Raji (cell line): ENCODE results near the gene RABGAP1L.

Experiments used
- POLR2A ChIP-seq: IDR thresholded peaks from 2 replicates; pipeline ENCODE4 v1.6.1; 2011; ENCODE audit warnings: low read depth, low read length, control low read depth; ENCODE audit not compliant: insufficient read depth

Gene RABGAP1L

DNA sequence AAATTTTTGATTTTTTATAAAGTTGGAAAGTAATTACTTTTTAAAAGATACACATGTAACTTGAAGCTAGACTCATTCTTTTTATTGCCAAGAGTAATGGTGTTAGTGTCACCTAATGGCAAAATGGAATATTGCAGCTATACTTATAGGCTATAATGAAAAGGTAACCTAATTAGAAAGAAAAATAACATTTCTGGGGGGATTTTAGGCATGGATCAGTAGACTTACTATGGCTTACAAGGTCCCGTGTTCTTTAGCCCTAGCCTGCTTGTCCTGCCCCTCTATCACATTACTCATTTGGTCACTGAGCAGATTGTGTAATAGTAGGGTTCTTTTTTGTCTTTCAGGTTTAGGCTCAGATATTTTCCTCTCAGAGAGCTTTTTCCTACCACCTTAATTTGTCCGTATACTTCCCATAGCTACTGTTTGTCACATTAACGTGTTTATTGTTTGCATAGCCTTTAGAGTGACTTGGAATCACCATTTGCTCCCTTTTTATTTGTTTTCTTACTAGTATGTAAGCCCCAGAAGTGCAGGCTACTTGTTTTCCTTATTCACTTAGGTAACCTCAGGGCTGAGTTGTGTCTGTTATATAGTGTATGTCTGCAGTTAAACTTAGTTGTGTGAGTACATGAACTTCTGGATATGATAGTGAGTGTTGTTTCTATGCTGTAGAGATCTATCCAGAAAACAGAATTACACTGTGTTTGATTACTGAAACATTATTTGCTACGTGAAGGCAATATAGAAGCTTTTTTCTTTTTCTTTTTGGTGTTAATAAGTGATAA, 58.7 kb downstream of the RABGAP1L start:
- no peak for TF ChIP-seq POLR2A

- TF ChIP-seq POLR2A: no peak
Measured at GRCh38 chr1:174218983-174219382, 59.7 kb downstream of the RABGAP1L start.

DNA sequence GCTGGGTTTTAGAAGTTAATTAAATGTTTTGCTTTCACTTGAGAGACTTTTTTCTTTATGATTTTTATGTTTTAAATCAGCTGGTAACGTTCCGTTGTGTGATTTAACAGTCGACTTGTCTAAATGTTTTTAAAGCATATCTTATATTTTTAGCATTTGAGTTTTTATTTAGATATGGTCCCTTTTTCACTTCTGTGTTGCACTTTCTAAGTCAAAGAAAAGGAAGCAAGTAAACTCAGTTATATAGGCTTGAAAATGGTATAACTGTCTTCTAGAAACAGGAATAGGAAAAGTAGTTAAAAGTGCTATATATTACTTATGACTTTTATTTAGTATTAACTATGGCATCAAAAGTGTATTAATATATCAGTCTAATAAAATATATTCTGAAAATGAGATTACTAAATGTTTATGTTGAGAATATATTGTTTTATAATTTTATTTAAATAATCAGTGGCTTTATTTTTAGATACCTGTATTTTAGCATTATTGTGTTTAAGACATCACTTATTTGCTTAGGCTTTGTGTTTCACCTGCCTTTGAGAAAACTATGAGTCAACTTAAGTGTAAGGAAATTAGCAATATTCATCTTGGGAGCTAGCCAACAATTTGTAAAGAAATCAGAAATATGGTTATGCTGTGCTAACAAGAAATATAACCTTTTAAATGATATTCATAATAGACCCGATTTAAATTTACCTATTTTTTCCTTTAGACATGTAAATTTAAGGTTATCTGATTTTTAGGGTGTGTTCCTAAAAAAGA, 60.5 kb downstream of the RABGAP1L start:
- no peak for TF ChIP-seq POLR2A

DNA sequence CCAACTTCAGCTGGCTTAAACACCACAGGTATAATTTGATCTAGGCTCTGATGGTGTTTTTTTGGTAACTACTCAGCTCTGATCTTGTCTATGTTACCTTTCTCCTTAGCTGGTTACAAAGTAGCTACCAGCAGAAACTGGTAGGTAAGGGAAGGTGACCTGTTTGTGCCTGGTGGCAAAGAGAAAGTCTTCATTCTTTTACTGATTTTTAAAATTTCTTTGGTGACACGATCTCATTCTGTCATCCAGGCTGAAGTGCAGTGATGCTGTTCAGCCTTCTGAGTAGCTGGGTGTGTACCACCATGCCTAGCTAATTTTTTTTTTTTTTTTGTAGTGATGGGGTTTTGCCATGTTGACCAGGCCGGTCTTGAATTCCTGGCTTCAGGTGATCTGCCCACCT, 62.4 kb downstream of the RABGAP1L start:
- TF ChIP-seq POLR2A: no peak

GRCh38 chr1:174222166-174222949, 63.0 kb downstream of the RABGAP1L start:
- TF ChIP-seq POLR2A: no peak

DNA sequence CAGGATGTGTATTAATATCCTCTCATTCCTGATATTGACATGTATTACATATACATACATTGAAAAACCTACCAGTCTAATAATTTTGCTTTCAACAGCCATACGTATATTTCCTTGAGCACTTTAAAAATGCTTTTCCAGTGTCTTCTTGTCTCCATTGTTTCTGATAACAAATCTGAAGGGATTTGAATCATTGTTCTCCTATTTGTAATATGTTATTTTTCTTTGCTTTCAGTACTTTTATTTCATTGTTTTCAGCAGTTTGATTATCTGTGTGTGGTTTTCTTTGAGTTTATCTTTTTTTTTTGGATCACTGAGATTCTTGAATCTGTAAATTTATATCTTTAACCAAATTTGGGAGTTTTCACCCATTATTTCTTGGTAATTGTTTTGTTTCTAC, 65.3 kb downstream of the RABGAP1L start:
- no peak for TF ChIP-seq POLR2A

DNA sequence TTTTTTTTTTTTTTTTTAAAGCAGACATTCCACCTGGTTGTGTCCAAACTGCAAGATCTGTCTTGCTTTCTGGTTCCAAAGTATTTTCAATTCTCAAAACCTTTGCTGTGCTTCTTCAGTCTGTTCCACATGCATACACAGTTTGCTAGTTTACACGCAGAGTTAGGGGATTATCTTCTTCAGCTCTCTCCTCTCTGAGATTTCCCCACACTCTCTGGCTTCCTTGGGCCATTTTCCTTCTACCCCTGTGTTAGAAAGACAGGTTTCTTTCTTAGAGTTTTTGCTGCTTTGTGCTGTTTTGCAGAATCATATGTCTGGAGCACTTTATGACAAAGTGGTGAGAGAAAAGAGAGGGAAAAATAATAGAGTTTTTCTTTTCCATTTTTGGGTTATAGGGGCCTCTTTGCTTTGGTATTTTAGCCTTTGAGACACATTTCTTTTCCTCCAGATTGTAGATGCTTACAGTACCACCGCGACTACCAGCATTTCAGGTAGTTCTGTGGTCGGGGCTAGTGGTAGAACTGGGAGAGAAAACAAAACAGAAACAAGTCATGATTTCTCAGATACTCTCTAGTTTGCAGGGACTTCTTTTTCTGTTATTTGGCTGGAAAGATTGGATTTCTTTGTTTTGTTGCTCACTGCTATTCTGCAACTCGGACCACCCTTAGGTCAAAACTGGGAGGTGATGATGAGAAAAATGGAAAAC, 66.3 kb downstream of the RABGAP1L start:
- TF ChIP-seq POLR2A: no peak

- TF ChIP-seq POLR2A: no peak
Measured at GRCh38 chr1:174230399-174230798, 71.1 kb downstream of the RABGAP1L start.

- no peak for TF ChIP-seq POLR2A
Measured at GRCh38 chr1:174232761-174233160, 73.4 kb downstream of the RABGAP1L start.

- TF ChIP-seq POLR2A: no peak
Measured at GRCh38 chr1:174239541-174239940, 80.2 kb downstream of the RABGAP1L start.

GRCh38 chr1:174242856-174243255, 83.5 kb downstream of the RABGAP1L start:
- no peak for TF ChIP-seq POLR2A

GRCh38 chr1:174243451-174244000, 84.2 kb downstream of the RABGAP1L start:
- no peak for TF ChIP-seq POLR2A

GRCh38 chr1:174244017-174244416, 84.7 kb downstream of the RABGAP1L start:
- no peak for TF ChIP-seq POLR2A

DNA sequence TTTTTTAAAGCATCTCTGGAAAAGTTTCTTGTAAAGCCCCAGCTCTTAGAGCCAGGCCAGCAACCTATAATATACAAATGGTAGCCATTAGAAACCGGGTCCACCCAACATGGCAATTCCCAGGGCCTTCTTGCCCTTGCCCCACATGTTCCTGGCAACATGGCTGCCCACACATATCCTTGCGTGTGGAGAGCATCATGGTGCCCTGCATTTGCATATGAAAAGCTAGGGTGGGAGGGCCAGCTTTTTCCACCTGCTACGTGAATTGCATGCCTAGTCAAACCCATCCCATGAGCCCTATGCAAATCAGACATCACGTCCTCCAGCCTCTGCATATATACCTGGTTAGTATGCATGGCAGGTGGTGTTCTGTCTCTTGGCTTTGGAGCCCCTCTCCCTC, 88.2 kb downstream of the RABGAP1L start:
- TF ChIP-seq POLR2A: no peak

GRCh38 chr1:174248041-174248440, 88.7 kb downstream of the RABGAP1L start:
- TF ChIP-seq POLR2A: no peak
